GM10248 (cell line): ENCODE measurements around the gene PRR14.

Source experiments
- CTCF ChIA-PET: fragments of 300-600 bp; sonication (Branson Sonifier 250); formaldehyde crosslinking; extraction: SDS; loops from one replicate; lab custom pipeline; 2021; ENCODE audit warnings: antibody characterized with exemption; lab: Yijun Ruan, JAX
- POLR2A ChIA-PET: fragments of 350-650 bp; sonication (Branson Sonifier 250); formaldehyde crosslinking; extraction: SDS; loops from one replicate; lab custom pipeline; 2020; ENCODE audit warnings: antibody characterized with exemption; lab: Yijun Ruan, JAX
- DNase-seq: peaks from one replicate; pipeline ENCODE4 v3.0.0; 2012; ENCODE audit errors: extremely low spot score
- CTCF ChIP-seq: IDR thresholded peaks from 2 replicates; pipeline ENCODE4 v1.5.1; 2012; ENCODE audit warnings: mild to moderate bottlenecking, low read depth; ENCODE audit errors: extremely low read depth, missing control alignments, control extremely low read depth

Gene PRR14

GRCh38 chr16:30652005-30652296, 1.2 kb downstream of the PRR14 start:
- DNase-seq: no peak

GRCh38 chr16:30652718-30653117, 2.0 kb downstream of the PRR14 start:
- no peak for DNase-seq
- TF ChIP-seq CTCF: no peak
- ChIA-PET POLR2A (no interaction called here), CTCF (interaction anchor here (1.5 kb wide), 1 partner anchor 42 kb away, joined by 4 read pairs; no protein-coding TSS in a partner anchor)

More at GRCh38 chr16:30652005-30652296, 1.2 kb downstream of the PRR14 start:
- ChIA-PET POLR2A (no interaction called here), CTCF (no interaction called here)
- no peak for TF ChIP-seq CTCF

- DNase-seq: no peak
- CTCF ChIA-PET: interaction anchor here (0.8 to 2.9 kb wide), 4 partner anchors 13 to 245 kb away, joined by 3 to 7 read pairs (median 4); partner anchors contain the start of gene DCTPP1
- no peak for TF ChIP-seq CTCF
- POLR2A ChIA-PET: interaction anchor here (0.6 kb wide), 1 partner anchor 50 kb away, joined by 4 read pairs; no protein-coding TSS in a partner anchor
Measured at GRCh38 chr16:30654856-30655255, 4.1 kb downstream of the PRR14 start.

- TF ChIP-seq CTCF: no peak
- CTCF ChIA-PET: interaction anchor here (1.4 to 2.9 kb wide), 3 partner anchors 27 to 246 kb away, joined by 3 to 7 read pairs (median 5); partner anchors contain the start of gene DCTPP1
- POLR2A ChIA-PET: interaction anchor here (0.6 kb wide), 1 partner anchor 497 kb away, joined by 4 read pairs; no protein-coding TSS in a partner anchor
- DNase-seq: no peak
Measured at GRCh38 chr16:30655815-30656347, 5.1 kb downstream of the PRR14 start.

GRCh38 chr16:30656388-30656787, 5.6 kb downstream of the PRR14 start:
- TF ChIP-seq CTCF: no peak
- CTCF ChIA-PET: interaction anchor here (1.4 to 2.9 kb wide), 2 partner anchors 27 to 247 kb away, joined by 3 to 7 read pairs; no protein-coding TSS in a partner anchor
- DNase-seq: no peak
- POLR2A ChIA-PET: interaction anchor here (0.5 kb wide), 1 partner anchor 88 kb away, joined by 3 read pairs; no protein-coding TSS in a partner anchor

GRCh38 chr16:30656974-30657865, 6.5 kb downstream of the PRR14 start:
- TF ChIP-seq CTCF: no peak
- DNase-seq: no peak
- POLR2A ChIA-PET: interaction anchor here (0.5 kb wide), 1 partner anchor 89 kb away, joined by 3 read pairs; no protein-coding TSS in a partner anchor
- CTCF ChIA-PET: interaction anchor here (0.9 to 1.4 kb wide), 2 partner anchors 28 to 227 kb away, joined by 3 read pairs; partner anchors contain the start of gene DCTPP1
